ENCODE data around the gene SYCP2.

- TF ChIP-seq FOXA1 (IDR thresholded peaks at IDR 0.05), result no peak
- TF ChIP-seq TARDBP (IDR thresholded peaks at IDR 0.05), result no peak
- no peak for TF ChIP-seq SUZ12 (IDR thresholded peaks at IDR 0.05)
- TF ChIP-seq HDGF (IDR thresholded peaks at IDR 0.05; ENCODE audit: borderline replicate concordance), result no peak
- no peak for TF ChIP-seq LEF1 (IDR thresholded peaks at IDR 0.05; ENCODE audit: borderline replicate concordance)
- no peak for TF ChIP-seq ELF4 (IDR thresholded peaks at IDR 0.05)
- TF ChIP-seq SP1 (IDR thresholded peaks at IDR 0.05), result no peak
- TF ChIP-seq BHLHE40 (IDR thresholded peaks at IDR 0.05; ENCODE audit: borderline replicate concordance), result no peak
- TF ChIP-seq FOXM1 (IDR thresholded peaks at IDR 0.05; ENCODE audit: borderline replicate concordance), result no peak
- no peak for TF ChIP-seq PKNOX1 (IDR thresholded peaks at IDR 0.05)
- TF ChIP-seq NFRKB (IDR thresholded peaks at IDR 0.05), result no peak
- no peak for TF ChIP-seq FOXK2 (IDR thresholded peaks at IDR 0.05)
- TF ChIP-seq CTBP1 (IDR thresholded peaks at IDR 0.05; ENCODE audit: borderline replicate concordance), result no peak
- TF ChIP-seq L3MBTL2 (conservative IDR thresholded peaks at IDR 0.05), result no peak
Observed at GRCh38 chr20:59825944-59826759, 107.3 kb downstream of the SYCP2 start.

Measured in HEK293T (cell line).